Fibroblast of peridontal ligament (primary cell): ENCODE data around the gene LPCAT3.
A peak's percentile ranks its signal among the peaks of the same experiment; 100 is the strongest.
"Not testable (repeated sequence)": the region's sequence is repeated elsewhere in the genome, so short reads cannot be mapped to it uniquely, and the experiment has no call there.

Source experiments
- DNase-seq: peaks from one replicate; pipeline ENCODE4 v3.0.0-alpha.2; 2010; ENCODE audit errors: extremely low read depth

Gene LPCAT3

DNA sequence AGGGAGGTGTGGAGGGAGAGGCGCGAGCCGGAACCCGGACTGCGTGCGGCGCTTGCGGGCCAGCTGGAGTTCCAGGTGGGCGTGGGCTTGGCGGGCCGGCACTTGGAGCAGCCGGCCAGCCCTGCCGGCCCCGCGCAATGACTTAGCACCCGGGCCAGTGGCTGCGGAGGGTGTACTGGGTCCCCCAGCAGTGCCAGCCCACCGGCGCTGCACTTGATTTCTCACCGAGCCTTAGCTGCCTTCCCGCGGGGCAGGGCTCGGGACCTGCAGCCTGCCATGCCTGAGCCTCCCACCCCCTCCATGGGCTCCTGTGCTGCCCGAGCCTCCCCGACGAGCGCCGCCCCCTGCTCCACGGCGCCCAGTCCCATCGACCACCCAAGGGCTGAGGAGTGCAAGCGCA lies 19.1 kb upstream of the LPCAT3 start:
- DNase-seq, result not testable (repeated sequence)

DNA sequence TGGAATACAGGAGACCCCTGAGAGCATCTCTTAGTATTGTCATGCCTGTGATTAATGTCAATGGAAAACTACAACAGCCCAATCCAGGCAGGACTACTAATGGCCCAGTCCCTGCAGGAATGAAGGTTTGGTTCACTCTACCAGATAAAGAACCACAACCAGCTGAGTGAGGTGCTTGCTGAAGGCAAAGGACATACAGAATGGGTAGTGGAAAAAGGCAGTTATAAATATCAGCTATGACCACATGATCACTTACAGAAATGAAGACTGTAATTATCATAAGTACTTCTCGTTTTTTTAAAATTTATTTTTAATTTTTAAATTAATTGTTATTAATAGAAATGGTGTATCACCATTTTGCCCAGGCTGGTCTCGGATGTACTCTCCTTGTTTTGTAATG lies 17.2 kb upstream of the LPCAT3 start:
- no peak for DNase-seq

DNA sequence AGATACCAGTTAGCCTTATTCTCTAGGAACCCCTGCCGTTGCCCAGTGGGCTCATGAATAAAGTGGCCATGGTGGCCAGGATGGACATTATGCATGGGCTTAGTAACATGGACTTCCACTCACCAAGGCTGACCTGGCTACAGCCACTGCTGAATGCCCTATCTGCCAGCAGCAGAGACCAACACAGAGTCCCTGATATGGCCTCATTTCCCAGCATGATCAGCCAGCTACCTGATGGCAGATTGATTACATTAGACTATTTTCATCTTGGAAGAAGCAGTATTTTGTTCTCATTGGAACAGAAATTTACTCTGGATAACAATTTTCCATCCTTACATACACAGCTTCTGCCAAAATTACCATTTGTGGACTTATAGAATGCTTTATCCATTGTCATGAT lies 16.2 kb upstream of the LPCAT3 start:
- DNase-seq, result no peak

GRCh38 chr12:7032990-7033389 lies 14.7 kb upstream of the LPCAT3 start:
- DNase-seq, result no peak

- no peak for DNase-seq
Measured at GRCh38 chr12:7031306-7031705, 13.0 kb upstream of the LPCAT3 start.

GRCh38 chr12:7026854-7027253 lies 8.6 kb upstream of the LPCAT3 start:
- DNase-seq, result no peak

- no peak for DNase-seq
Measured at GRCh38 chr12:7023114-7023513, 4.8 kb upstream of the LPCAT3 start.

- DNase-seq, result peak; percentile 20
Measured at GRCh38 chr12:7021956-7022355, 3.7 kb upstream of the LPCAT3 start.

DNA sequence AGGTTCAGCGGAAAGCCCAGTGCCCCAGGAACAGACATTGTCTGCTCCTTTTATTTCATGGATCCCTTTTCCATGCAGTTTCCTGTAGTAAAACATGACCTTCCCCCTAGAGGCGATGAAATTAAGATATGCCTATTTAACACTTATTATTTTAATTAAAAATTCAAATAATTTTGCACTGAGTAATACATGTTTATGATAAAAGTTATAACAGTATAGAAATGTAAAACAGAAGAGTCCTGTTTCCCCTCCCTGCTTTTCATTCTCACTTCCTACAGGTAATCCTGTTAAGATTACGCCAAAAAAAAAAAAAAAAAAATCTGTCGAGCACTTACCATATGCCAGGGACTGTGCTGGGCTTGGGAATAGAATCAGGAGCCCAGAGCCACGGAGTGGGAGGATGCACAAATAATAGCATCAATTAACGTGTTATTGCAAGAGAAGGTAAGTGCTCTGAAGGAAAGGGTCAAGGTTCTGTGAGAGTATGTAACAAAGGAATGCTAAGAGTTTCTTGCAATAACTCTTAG lies 830 bp upstream of the LPCAT3 start:
- DNase-seq, result no peak

GRCh38 chr12:7017870-7018349 lies 366 bp downstream of the LPCAT3 start:
- DNase-seq, result no peak

DNA sequence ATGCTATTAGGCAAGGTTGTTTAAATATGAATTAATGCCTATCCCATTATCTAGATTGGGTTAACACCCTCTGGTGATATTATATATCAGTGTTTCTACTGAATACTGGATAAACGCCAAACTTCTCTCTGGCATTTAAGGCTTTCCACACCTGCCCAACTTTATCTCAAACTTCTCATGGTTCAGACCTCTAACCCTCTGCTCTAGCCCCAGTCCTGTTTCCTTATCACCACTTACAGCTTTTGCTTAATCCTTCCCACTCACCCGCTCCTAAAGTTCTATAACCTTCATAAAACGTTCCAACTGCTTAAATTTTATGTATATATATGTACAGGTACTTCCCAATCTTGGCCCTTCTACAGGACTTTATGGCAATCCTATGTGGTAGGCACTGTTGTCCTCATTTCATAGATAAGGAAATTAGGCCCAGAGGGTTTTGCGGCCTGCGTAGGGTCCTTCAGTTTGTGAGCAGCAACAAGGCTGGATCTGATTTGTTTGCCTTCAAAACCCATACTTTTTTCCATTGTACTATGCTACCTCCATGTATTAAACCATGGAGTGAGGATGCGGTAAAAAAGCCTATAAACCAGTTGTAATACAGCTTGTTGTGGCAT lies 1.2 kb downstream of the LPCAT3 start:
- no peak for DNase-seq

- DNase-seq, result no peak
Measured at GRCh38 chr12:7015555-7016370, 2.5 kb downstream of the LPCAT3 start.

GRCh38 chr12:7013101-7013500 lies 5.2 kb downstream of the LPCAT3 start:
- DNase-seq, result no peak

GRCh38 chr12:7012024-7012607 lies 6.2 kb downstream of the LPCAT3 start:
- DNase-seq, result no peak

- DNase-seq, result not testable (repeated sequence)
Measured at GRCh38 chr12:7011398-7011797, 6.9 kb downstream of the LPCAT3 start.

GRCh38 chr12:7009512-7009911 lies 8.8 kb downstream of the LPCAT3 start:
- no peak for DNase-seq

- no peak for DNase-seq
Measured at GRCh38 chr12:7008864-7009263, 9.4 kb downstream of the LPCAT3 start.

DNA sequence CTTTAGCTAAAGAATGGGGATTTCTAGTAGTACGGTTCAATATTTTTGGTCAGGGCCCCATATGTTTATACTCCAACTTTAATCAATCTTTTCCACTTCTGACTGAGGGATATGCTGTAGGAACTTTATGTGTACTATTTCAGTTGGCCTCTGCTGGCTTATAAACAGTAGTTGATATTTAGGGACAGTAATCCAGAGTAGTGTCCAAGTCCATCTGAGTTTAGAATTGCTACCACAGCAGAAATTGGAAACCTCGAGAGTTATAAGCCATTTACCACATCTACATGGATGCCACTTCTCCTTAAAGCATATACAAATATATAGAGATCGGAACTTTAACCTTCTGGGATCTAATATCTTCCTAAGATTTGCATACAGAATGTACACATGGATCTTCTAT lies 11.6 kb downstream of the LPCAT3 start:
- no peak for DNase-seq

DNA sequence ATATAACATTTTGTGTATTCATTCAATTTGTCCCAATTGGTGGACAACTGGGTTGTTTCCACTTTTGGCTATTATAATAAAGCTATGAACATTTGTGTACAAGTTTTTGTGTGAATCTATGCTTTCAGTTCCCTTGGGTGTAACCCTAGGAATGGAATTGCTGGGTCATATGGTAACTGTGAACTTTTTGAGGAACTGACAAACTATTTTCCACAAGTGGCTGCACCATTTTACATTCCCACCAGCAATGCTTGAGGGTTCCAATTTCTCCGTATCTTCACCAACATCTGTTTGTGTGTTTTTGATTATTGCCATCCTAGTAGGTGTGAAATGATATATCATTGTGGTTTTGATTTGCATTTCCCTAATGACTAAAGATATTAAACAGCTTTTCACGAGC lies 13.0 kb downstream of the LPCAT3 start:
- no peak for DNase-seq

- DNase-seq, result no peak
Measured at GRCh38 chr12:7004840-7005239, 13.4 kb downstream of the LPCAT3 start.

- no peak for DNase-seq
Measured at GRCh38 chr12:7004287-7004803, 13.9 kb downstream of the LPCAT3 start.

DNA sequence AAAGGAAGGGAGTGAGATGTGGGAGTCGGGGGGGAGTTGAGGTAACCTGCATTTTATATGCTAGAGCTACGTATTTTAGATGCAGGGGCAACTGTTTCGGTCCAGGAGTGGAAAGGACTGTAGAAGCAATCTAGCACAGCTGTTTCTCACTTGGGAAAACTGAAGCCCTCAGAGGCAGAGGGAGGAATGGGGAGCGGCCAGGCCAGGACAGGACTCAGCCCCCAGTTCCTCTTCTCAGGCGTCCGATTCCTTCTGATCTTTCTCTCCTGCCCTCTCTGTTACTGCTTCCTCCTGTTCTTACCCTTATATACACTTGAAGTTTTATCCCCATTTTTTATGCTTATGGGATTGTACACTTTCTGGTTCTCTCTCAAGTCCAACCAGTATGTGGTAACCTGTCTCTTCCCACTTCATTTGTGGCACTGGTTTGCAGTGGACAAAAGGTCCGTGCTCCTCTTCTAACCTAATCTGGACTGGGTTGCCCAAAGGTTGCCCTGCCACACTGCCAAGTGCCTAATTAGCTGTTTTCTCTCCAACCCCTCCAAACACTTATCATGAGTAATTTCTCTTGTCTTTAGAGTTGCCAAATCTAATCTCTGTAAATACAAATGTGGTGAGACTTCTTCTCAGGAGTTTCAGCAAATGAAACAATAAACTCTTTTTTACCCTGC lies 16.2 kb downstream of the LPCAT3 start:
- DNase-seq, result no peak
